Panc1 (cell line): Measurements from ENCODE around the gene NR4A1.
A peak's percentile ranks its signal among the peaks of the same experiment; 100 is the strongest.

Source experiments
- POLR2AphosphoS5 ChIP-seq: IDR thresholded peaks from 2 replicates; pipeline ENCODE4 v1.6.1; 2012; ENCODE audit warnings: mild to moderate bottlenecking, low read depth, low read length, moderate library complexity
- SIN3A ChIP-seq: IDR thresholded peaks from 2 replicates; pipeline ENCODE4 v1.6.1; 2012; ENCODE audit warnings: low read depth, mild to moderate bottlenecking, low read length, moderate library complexity, borderline replicate concordance; ENCODE audit not compliant: insufficient read depth
- TCF7L2 ChIP-seq: IDR thresholded peaks from 2 replicates; pipeline ENCODE4 v1.6.1; 2011; ENCODE audit warnings: mild to moderate bottlenecking, low read depth, low read length, inconsistent platforms
- TF ChIP-seq, protein P1 (sequence below), 2 experiments: IDR thresholded peaks; 2 replicates each; pipeline ENCODE4 v1.6.1; 2011 to 2012; ENCODE audit warnings: low read depth in 2 of 2, control low read depth in 1 of 2, low read length in 1 of 2, mild to moderate bottlenecking in 1 of 2, moderate library complexity in 1 of 2; ENCODE audit not compliant: insufficient read depth in 1 of 2
- TF ChIP-seq, protein P2 (sequence below): fragments of 450-650 bp; IDR thresholded peaks from 2 replicates; pipeline ENCODE4 v1.5.1; 2017; ENCODE audit warnings: mild to moderate bottlenecking

DNA sequence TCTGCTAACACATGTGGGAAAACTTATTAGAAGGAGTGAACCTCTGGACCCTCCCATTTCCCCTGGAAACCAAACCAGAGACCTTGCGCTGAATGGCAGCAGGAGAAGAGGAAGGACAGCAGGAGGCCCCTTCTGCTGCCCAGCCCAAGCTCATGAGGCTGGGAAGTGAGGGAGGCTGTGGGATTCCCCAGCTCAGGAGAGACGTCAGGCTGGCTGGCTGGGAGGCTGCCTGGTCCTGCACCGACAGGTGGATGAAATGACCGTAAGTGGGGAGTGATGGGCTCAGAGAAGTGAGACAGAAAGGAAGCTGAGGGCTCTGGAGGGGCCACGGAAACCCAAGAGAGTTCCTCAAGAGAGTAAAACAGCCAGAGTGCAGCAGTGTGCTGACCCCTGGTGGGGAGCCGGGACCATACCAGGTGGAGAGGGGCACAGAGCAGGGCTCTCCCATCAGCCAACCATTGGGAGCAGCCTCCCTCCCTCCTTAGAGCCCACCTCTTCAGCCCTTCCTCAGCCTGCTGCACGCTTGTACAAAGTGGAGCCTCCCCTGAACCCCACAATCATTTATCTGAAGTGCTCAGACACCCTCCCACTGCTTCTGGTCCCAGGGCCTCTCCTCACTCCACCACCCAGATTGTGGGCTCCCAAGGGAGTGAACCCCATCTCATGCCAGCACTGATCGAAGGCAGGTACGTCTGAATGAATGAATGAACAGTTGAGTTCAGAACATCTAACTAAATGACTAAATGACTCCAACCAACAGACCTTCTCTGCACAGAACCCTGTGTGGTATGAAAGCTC lies 30.5 kb upstream of the NR4A1 start:
- TF ChIP-seq, protein P1, sequence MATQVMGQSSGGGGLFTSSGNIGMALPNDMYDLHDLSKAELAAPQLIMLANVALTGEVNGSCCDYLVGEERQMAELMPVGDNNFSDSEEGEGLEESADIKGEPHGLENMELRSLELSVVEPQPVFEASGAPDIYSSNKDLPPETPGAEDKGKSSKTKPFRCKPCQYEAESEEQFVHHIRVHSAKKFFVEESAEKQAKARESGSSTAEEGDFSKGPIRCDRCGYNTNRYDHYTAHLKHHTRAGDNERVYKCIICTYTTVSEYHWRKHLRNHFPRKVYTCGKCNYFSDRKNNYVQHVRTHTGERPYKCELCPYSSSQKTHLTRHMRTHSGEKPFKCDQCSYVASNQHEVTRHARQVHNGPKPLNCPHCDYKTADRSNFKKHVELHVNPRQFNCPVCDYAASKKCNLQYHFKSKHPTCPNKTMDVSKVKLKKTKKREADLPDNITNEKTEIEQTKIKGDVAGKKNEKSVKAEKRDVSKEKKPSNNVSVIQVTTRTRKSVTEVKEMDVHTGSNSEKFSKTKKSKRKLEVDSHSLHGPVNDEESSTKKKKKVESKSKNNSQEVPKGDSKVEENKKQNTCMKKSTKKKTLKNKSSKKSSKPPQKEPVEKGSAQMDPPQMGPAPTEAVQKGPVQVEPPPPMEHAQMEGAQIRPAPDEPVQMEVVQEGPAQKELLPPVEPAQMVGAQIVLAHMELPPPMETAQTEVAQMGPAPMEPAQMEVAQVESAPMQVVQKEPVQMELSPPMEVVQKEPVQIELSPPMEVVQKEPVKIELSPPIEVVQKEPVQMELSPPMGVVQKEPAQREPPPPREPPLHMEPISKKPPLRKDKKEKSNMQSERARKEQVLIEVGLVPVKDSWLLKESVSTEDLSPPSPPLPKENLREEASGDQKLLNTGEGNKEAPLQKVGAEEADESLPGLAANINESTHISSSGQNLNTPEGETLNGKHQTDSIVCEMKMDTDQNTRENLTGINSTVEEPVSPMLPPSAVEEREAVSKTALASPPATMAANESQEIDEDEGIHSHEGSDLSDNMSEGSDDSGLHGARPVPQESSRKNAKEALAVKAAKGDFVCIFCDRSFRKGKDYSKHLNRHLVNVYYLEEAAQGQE (IDR thresholded peaks at IDR 0.05; ENCODE audit: insufficient read depth in 1 of 2, low read depth in 2 of 2, low read length in 1 of 2): no peak
- TF ChIP-seq, protein P2, sequence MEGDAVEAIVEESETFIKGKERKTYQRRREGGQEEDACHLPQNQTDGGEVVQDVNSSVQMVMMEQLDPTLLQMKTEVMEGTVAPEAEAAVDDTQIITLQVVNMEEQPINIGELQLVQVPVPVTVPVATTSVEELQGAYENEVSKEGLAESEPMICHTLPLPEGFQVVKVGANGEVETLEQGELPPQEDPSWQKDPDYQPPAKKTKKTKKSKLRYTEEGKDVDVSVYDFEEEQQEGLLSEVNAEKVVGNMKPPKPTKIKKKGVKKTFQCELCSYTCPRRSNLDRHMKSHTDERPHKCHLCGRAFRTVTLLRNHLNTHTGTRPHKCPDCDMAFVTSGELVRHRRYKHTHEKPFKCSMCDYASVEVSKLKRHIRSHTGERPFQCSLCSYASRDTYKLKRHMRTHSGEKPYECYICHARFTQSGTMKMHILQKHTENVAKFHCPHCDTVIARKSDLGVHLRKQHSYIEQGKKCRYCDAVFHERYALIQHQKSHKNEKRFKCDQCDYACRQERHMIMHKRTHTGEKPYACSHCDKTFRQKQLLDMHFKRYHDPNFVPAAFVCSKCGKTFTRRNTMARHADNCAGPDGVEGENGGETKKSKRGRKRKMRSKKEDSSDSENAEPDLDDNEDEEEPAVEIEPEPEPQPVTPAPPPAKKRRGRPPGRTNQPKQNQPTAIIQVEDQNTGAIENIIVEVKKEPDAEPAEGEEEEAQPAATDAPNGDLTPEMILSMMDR: peak; percentile 85
- TF ChIP-seq POLR2AphosphoS5 (no peak), SIN3A (no peak), TCF7L2 (no peak)
